Stimulated activated CD4-positive, alpha-beta T cell treated with anti-CD3 and anti-CD28 coated beads, Interleukin-1b, Interleukin-23, amount 100 ng/mL, for 48 hours (primary cell): ENCODE data around the gene GPR107.
A peak's percentile ranks its signal among the peaks of the same experiment; 100 is the strongest.

Source experiments
- DNase-seq: peaks from one replicate; pipeline ENCODE4 v3.0.0-alpha.2; 2020

GPR107 gene

DNA sequence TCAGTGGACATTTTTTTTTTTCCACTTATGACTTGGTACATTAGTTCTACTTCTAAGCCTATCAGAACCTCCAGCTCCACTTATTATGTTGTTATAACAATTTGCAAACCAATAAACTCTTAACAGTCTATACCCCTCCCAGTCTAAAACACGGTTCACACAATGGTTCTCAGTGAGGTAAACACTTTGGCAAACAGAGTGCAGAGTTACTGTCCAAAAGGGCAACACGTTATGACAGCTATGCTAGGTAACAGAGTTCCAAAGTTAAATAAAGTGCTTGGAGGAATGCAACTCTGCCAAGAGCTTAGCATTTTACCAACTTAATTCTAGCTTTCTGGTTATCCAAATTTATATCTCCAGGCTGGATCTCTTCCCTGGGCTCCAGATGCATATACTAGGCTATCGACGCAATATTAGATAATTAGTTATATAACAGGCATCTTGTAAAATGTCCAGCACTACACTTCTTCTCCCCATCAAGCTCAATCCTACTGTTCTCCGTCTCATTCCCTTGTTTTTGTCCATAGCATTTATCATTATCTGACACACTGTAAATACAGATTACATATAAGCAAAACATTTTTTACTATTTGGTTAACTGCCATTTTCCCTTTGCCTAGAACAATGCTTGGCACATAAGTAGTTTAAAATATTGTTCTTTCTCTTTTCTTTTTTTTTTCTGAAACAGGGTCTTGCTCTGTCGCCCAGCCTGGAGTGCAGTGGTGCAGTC is 25.0 kb upstream of the GPR107 start:
- no peak for DNase-seq

DNA sequence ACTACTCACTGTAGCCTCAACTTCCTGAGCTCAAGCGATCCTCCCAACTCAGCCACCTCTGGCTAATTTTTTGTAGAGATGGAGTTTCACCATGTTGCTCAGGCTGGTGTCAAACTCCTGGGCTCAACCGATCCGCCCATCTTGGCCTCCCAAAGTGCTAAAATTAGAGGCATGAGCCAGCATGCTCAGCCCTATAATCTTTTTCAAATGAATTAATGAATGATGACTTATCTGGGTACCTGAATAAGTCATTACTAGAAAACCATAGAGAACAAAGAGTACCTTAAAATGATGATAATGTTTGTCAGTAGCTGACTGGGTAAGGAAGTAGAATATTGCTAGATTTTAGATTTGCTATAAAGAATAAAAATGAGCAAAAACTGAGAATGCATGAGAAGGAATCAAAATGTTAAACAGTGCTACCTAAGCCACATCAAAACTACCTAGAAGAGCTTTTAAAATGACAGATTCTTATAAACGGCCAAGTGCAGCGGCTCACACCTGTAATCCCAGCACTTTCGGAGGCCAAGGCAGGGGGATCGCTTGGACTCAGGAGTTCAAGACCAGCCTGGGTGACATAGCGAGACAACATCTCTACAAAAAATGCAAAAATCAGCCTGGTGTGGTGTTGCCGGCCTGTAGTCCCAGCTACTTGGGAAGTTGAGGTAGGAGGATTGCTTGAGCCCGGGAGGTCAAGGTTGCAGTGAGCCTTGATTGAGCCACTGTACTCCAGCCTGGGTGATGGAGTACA is 24.3 kb upstream of the GPR107 start:
- DNase-seq = peak; percentile 71

- no peak for DNase-seq
Observed at GRCh38 chr9:130030651-130031127, 23.0 kb upstream of the GPR107 start.

DNA sequence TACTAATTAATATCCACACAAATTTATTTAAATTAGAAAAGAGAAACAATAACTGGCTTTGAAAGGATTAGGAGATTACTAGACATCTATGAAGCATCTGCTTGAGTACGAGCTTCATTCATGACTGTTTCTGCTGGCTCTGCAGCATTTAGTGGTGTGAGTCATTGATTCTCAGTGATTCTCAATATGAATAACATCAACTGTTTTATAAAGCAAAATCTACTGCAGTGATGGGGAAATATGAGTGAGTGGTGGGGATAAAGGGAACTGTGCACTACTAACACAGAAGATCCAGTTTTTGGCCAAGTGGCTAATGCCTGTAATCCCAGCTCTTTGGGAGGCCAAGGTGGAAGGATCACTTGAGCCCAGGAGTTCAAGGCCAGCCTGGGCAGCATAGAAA is 19.1 kb upstream of the GPR107 start:
- no peak for DNase-seq

DNA sequence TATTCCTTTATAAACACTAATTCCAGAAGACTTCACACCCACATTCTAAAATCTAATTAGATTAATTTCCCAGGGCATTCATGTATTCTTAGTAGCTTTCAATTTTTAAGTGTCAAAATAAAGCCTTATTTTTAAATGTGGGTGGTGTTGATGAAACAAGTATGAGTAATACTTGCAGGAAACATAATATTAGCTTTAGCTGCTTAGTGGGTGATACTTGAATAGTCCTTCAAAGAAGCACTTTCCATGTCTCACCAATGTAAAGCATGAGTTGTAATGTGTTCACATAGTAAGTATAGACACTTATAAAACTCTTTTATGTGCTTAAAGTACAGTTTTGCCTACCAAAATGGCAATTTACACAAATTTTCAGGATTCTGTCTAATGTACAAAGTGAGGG is 17.6 kb upstream of the GPR107 start:
- no peak for DNase-seq

DNA sequence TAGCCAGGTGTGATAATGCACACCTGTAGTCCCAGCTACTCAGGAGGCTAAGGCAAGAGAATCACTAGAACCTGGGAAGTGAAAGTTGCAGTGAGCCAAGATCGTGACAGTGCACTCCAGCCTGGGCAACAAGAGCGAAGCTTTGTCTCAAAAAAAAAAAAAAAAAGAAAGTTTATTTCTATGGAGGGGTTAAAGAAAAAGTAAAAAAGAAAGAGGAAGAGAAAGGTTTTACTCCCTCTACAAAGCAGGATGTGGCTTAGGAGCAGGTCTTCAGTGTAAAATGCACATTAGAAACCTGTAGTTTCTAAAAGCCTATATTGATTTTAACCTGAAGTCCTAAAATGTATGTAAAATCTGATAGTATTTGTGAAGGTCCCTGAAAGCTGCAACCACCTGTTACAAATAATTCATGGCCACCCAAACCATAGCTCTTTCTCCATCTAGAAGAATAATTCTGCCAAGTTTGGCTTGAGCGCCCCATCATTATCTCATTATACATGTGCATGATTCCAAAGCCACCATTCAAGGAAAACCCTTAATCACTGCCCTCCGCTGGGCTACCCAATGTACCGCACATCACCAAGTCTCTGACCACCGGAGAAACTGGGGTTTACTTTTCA is 14.1 kb upstream of the GPR107 start:
- DNase-seq = no peak

GRCh38 chr9:130040984-130041647 is 12.6 kb upstream of the GPR107 start:
- DNase-seq = no peak

DNA sequence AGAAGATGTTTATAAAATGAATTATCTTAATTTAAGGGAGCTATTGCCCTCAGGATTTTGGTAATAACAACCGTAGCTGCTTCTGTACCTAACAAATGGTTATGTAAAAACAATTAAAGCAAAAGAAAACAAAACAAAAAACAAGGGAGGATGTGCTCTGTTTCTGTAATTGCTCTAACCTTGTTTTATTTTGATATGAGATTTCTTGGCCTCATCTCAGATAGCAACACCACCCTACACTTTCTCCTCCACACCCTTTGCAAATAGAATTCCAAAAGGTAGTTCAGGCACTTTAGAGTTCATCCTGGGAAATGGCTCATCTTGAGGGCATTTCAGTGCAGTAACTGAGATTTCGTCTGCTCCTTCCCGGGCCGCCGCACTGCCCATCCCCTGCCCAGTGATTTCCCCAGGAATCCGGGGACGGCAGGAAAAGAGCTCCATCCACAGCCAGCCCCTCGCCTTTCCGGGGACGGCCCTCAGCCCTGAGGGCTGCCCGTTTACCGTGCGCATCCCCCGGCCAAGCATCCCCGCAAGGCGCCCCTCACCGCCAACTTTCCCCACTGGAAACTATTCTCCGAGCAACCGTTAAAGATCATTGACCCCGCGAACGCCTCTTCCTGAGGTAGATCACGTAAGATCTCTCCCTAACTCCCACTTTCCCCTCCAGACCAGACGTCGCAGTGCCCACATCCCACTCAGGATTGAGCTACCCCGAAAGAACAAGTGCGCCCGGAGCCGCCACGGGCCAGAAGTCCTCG is 11.9 kb upstream of the GPR107 start:
- no peak for DNase-seq

- DNase-seq = no peak
Observed at GRCh38 chr9:130042406-130042884, 11.3 kb upstream of the GPR107 start.

DNA sequence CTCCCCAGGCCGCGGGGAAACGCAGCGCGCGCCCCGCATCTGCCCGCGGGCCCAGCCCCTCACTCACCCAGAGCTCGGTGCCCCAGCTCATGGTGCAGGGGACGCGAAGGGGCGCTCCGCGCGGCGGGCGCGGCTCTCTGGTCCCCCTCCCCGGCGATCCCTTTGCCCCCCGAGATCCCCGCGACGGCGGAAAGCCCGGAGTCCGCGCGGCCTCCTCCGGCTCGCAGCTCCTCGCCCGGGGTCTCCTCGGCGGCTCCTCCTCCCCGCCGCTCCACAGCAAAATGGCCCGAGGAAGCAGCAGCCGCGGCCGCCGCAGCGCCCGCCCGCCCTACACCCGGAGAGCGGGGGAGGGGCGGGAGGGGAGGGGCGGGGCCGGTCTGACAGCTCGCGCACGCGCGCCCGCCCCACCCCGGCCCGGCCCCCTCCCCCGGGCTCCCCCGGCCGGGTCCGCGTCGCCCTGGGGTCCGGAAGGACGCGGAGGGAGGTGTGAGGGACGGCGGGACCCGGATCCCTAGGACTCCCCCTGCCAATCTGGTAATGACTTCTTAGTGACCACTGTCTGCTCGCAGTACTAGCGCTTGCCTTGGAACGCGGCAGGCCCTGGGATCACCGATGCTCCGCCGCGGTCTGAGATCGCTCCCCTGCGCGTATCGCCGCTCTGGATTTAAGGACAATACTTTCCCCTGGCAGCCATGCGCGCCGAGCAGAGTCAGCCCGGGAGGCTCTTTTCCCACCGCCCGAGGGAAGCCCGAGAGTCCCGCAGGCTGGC is 10.6 kb upstream of the GPR107 start, which contains the start of gene FNBP1:
Gene FNBP1 (minus strand): TSS at position 305 of the 769 bp plus-strand sequence. CDS start 214 bp downstream, at position 91.
- DNase-seq = peak; percentile 80

GRCh38 chr9:130043654-130044623 is 9.8 kb upstream of the GPR107 start:
- DNase-seq = no peak

GRCh38 chr9:130045725-130046450 is 7.8 kb upstream of the GPR107 start:
- no peak for DNase-seq

- no peak for DNase-seq
Observed at GRCh38 chr9:130049431-130050210, 4.1 kb upstream of the GPR107 start.

DNA sequence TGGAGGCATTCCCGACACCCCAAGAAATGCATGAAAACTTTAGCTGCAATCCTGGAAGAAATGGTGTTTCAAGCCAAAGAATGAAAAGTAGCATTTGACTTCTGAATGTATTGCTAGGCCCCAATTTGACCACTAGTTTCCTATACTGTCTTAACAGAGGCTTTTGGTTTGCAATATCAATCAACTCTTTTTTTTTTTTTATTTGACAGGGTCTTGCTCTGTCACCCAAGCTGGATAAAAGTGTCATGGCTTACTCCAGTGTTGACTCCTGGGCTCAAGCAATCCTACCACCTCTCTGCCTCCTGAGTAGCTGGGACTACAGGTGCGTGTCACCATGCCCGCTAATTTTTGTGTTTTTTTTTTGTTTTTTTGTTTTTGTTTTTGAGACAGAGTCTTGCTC is 3.2 kb upstream of the GPR107 start:
- DNase-seq = no peak

- no peak for DNase-seq
Observed at GRCh38 chr9:130051855-130052254, 1.9 kb upstream of the GPR107 start.

GRCh38 chr9:130053109-130053503 is 600 bp upstream of the GPR107 start:
- DNase-seq = no peak

GRCh38 chr9:130054325-130054786 is 650 bp downstream of the GPR107 start:
- no peak for DNase-seq

DNA sequence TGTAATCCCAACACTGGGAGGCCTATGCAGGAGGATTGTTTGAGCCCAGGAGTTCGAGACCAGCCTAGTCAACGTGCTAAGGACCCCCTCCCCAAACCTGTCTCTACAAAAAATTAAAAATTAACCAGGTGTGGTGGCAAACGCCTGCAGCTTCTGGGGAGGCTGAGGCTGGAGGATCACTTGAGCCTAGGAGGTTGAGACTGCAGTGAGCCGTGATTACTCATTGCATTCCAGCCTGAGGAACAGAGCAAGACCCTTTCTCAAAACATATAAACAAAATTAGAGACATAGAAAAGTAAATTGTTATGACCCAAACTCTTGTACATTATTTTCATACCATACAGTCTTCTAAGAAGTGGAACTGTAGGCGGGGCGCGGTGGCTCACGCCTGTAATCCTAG is 1.1 kb downstream of the GPR107 start:
- DNase-seq = no peak

DNA sequence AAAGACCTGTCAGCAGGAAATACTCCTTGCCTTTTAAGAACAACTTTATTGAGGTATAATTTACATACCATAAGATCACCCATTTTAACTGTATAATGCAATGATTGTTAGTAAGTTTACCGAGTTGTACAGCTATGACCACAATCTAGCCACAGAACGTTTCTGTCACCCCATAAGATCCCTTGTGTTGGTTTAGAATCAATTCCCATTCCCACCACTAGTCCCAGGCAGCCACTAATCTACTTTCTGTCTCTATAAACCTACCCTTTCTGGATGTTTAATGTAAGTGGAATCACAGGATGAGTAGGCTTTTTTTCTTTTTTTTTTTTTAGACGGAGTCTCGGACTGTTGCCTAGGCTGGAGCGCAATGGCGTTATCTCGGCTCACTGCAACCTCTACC is 4.4 kb downstream of the GPR107 start:
- DNase-seq = no peak
